Measurements from ENCODE around the gene EEIG1.

The EEIG1 gene

DNA sequence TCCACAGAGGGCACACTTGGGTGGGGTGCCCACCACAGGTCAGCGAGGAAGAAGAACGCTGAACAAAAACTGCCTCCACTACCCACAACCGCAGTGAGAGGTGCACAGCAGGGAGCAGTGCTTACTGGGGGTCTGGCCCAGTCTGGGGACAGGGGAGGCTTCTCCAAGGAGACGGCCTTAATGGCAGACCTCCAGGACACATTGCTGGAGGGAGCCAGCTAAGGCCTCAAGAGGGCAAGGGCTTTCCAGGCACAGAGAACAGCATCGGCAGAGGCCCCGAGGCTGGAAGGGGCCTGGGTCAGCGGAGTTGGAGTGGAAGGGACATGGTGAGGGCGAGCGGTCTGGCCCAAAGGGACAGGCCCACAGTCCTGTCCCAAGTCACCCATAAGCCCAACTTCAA lies 34.8 kb downstream of the EEIG1 start:
- no peak for TF ChIP-seq ZSCAN23 (tag by site-specific recombination; IDR thresholded peaks at IDR 0.05)
- peak; percentile 28 for TF ChIP-seq GLIS1 (tag by site-specific recombination; IDR thresholded peaks at IDR 0.05)
- Histone ChIP-seq H3K4me3 (ENCODE audit: low read depth, low read length) (no peak overlapping the region), H3K27ac (ENCODE audit: extremely low read depth, low read depth, low read length) (no peak overlapping the region), H3K9me3 (ENCODE audit: control insufficient read depth, insufficient read depth, low read depth, low read length) (no peaks in the 10 kb centered on the region), H3K4me1 (ENCODE audit: control insufficient read depth, insufficient read depth, low read length) (peaks cover 3% of the 10 kb centered on the region; the same call in 1 of the 2 replicates), H3K36me3 (ENCODE audit: control insufficient read depth in 2 of 2, insufficient read depth in 1 of 2, low read length in 2 of 2) (peaks cover 0 to 32% of the 10 kb centered on the region in 2 experiments; a peak in 1 of 3 replicates)
- ChIA-PET CTCF (interaction anchor here (8.1 kb wide), 1 partner anchor 89 kb away, joined by 165 read pairs; no protein-coding TSS in a partner anchor), POLR2A (interaction anchor here (0.6 kb wide), 1 partner anchor 73 kb away, joined by 3 read pairs; no protein-coding TSS in a partner anchor)

DNA sequence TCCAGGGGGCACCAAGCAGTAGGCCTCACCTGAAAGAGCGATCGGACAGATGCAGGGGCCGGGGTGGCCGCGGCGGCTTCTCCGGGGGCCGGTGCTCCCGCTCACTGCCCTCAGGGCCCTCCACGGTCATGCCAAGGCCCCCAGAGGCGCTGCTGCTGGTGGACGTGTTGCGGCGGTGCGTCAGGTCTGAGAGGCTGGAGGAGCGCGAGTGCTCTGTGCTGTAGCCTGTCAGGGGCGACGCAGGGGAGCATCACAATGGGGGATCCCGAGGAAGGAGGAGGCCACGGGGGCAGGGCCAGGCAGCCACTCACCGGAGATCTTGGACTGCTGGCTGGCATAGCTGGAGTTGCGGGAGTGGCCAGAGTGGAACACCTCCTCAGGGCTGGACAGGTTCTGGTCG lies 35.5 kb downstream of the EEIG1 start:
- peaks cover 0 to 32% of the 10 kb centered on the region in 2 experiments; a peak in 1 of 3 replicates for H3K36me3 ChIP-seq (ENCODE audit: control insufficient read depth in 2 of 2, insufficient read depth in 1 of 2, low read length in 2 of 2)
- TF ChIP-seq ZNF169 (tag by site-specific recombination; IDR thresholded peaks at IDR 0.05), result no peak
- TF ChIP-seq ZNF146 (tag by site-specific recombination; IDR thresholded peaks at IDR 0.05), result no peak
- no peak for TF ChIP-seq ZNF302 (tag by site-specific recombination; IDR thresholded peaks at IDR 0.05; ENCODE audit: low read depth)
- no peak for TF ChIP-seq ZNF132 (tag by site-specific recombination; IDR thresholded peaks at IDR 0.05; ENCODE audit: borderline replicate concordance)
- no peak for TF ChIP-seq PRDM1 (tag by site-specific recombination; IDR thresholded peaks at IDR 0.05)
- TF ChIP-seq, protein P1, sequence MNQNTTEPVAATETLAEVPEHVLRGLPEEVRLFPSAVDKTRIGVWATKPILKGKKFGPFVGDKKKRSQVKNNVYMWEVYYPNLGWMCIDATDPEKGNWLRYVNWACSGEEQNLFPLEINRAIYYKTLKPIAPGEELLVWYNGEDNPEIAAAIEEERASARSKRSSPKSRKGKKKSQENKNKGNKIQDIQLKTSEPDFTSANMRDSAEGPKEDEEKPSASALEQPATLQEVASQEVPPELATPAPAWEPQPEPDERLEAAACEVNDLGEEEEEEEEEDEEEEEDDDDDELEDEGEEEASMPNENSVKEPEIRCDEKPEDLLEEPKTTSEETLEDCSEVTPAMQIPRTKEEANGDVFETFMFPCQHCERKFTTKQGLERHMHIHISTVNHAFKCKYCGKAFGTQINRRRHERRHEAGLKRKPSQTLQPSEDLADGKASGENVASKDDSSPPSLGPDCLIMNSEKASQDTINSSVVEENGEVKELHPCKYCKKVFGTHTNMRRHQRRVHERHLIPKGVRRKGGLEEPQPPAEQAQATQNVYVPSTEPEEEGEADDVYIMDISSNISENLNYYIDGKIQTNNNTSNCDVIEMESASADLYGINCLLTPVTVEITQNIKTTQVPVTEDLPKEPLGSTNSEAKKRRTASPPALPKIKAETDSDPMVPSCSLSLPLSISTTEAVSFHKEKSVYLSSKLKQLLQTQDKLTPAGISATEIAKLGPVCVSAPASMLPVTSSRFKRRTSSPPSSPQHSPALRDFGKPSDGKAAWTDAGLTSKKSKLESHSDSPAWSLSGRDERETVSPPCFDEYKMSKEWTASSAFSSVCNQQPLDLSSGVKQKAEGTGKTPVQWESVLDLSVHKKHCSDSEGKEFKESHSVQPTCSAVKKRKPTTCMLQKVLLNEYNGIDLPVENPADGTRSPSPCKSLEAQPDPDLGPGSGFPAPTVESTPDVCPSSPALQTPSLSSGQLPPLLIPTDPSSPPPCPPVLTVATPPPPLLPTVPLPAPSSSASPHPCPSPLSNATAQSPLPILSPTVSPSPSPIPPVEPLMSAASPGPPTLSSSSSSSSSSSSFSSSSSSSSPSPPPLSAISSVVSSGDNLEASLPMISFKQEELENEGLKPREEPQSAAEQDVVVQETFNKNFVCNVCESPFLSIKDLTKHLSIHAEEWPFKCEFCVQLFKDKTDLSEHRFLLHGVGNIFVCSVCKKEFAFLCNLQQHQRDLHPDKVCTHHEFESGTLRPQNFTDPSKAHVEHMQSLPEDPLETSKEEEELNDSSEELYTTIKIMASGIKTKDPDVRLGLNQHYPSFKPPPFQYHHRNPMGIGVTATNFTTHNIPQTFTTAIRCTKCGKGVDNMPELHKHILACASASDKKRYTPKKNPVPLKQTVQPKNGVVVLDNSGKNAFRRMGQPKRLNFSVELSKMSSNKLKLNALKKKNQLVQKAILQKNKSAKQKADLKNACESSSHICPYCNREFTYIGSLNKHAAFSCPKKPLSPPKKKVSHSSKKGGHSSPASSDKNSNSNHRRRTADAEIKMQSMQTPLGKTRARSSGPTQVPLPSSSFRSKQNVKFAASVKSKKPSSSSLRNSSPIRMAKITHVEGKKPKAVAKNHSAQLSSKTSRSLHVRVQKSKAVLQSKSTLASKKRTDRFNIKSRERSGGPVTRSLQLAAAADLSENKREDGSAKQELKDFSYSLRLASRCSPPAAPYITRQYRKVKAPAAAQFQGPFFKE (tag by site-specific recombination; IDR thresholded peaks at IDR 0.05; ENCODE audit: borderline replicate concordance), result no peak
- no peak for TF ChIP-seq YY1 (tag by site-specific recombination; IDR thresholded peaks at IDR 0.05)
- TF ChIP-seq, protein P2, sequence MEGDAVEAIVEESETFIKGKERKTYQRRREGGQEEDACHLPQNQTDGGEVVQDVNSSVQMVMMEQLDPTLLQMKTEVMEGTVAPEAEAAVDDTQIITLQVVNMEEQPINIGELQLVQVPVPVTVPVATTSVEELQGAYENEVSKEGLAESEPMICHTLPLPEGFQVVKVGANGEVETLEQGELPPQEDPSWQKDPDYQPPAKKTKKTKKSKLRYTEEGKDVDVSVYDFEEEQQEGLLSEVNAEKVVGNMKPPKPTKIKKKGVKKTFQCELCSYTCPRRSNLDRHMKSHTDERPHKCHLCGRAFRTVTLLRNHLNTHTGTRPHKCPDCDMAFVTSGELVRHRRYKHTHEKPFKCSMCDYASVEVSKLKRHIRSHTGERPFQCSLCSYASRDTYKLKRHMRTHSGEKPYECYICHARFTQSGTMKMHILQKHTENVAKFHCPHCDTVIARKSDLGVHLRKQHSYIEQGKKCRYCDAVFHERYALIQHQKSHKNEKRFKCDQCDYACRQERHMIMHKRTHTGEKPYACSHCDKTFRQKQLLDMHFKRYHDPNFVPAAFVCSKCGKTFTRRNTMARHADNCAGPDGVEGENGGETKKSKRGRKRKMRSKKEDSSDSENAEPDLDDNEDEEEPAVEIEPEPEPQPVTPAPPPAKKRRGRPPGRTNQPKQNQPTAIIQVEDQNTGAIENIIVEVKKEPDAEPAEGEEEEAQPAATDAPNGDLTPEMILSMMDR (tag by site-specific recombination; IDR thresholded peaks at IDR 0.05), result no peak
- TF ChIP-seq, protein P3, sequence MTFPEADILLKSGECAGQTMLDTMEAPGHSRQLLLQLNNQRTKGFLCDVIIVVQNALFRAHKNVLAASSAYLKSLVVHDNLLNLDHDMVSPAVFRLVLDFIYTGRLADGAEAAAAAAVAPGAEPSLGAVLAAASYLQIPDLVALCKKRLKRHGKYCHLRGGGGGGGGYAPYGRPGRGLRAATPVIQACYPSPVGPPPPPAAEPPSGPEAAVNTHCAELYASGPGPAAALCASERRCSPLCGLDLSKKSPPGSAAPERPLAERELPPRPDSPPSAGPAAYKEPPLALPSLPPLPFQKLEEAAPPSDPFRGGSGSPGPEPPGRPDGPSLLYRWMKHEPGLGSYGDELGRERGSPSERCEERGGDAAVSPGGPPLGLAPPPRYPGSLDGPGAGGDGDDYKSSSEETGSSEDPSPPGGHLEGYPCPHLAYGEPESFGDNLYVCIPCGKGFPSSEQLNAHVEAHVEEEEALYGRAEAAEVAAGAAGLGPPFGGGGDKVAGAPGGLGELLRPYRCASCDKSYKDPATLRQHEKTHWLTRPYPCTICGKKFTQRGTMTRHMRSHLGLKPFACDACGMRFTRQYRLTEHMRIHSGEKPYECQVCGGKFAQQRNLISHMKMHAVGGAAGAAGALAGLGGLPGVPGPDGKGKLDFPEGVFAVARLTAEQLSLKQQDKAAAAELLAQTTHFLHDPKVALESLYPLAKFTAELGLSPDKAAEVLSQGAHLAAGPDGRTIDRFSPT (tag by site-specific recombination; IDR thresholded peaks at IDR 0.05), result no peak
- TF ChIP-seq MEIS1 (CRISPR knock-in tag; IDR thresholded peaks at IDR 0.05; ENCODE audit: borderline replicate concordance), result no peak
- TF ChIP-seq ZNF530 (tag by site-specific recombination; IDR thresholded peaks at IDR 0.05; ENCODE audit: low read depth), result no peak
- TF ChIP-seq ZNF701 (tag by site-specific recombination; IDR thresholded peaks at IDR 0.05), result no peak
- TF ChIP-seq ZNF274 (IDR thresholded peaks at IDR 0.05; ENCODE audit: low read length), result no peak
- no peak for TF ChIP-seq ZNF274 (tag by site-specific recombination; IDR thresholded peaks at IDR 0.05; ENCODE audit: borderline replicate concordance)
- TF ChIP-seq, protein P4, sequence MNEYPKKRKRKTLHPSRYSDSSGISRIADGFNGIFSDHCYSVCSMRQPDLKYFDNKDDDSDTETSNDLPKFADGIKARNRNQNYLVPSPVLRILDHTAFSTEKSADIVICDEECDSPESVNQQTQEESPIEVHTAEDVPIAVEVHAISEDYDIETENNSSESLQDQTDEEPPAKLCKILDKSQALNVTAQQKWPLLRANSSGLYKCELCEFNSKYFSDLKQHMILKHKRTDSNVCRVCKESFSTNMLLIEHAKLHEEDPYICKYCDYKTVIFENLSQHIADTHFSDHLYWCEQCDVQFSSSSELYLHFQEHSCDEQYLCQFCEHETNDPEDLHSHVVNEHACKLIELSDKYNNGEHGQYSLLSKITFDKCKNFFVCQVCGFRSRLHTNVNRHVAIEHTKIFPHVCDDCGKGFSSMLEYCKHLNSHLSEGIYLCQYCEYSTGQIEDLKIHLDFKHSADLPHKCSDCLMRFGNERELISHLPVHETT (tag by site-specific recombination; IDR thresholded peaks at IDR 0.05), result no peak
- no peak for TF ChIP-seq GFI1B (tag by site-specific recombination; IDR thresholded peaks at IDR 0.05)
- H3K4me3 ChIP-seq (ENCODE audit: low read depth, low read length), result no peak overlapping the region
- ChIA-PET POLR2A (interaction anchor here (0.6 kb wide), 2 partner anchors 74 to 393 kb away, joined by 3 read pairs; no protein-coding TSS in a partner anchor), CTCF (interaction anchor here (5.1 to 8.1 kb wide), 3 partner anchors 11 to 90 kb away, joined by 94 to 165 read pairs (median 135); partner anchors contain the start of gene EEIG1)
- no peaks in the 10 kb centered on the region for H3K9me3 ChIP-seq (ENCODE audit: control insufficient read depth, insufficient read depth, low read depth, low read length)
- peaks cover 3% of the 10 kb centered on the region; the same call in 1 of the 2 replicates for H3K4me1 ChIP-seq (ENCODE audit: control insufficient read depth, insufficient read depth, low read length)
- H3K27ac ChIP-seq (ENCODE audit: extremely low read depth, low read depth, low read length), result no peak overlapping the region

Data from HEK293 (cell line).